Fibroblast of lung (primary cell): Measurements from ENCODE around the gene TBL2. TPM values are rescaled to one million over a fixed set of nuclear protein-coding genes. Genes with fewer than 3 reads are reported as not detected.
"Not testable (repeated sequence)": the region's sequence is repeated elsewhere in the genome, so short reads cannot be mapped to it uniquely, and the experiment has no call there.

Experiments used
- DNase-seq, 2 donors: peaks; one replicate each; pipeline versions ENCODE4 v3.0.0 to v3.0.0-alpha.2; 2010; ENCODE audit warnings: low read depth in 2 of 2
- H2AFZ ChIP-seq: 2 replicates; pipeline ENCODE4 v1.5.1; 2012; ENCODE audit warnings: low read length, control low read depth, inconsistent platforms
- H3K27ac ChIP-seq: 2 replicates; pipeline ENCODE4 v1.5.1; 2011; ENCODE audit warnings: low read length, control low read depth; ENCODE audit not compliant: insufficient read depth
- H3K27me3 ChIP-seq: 2 replicates; pipeline ENCODE4 v1.5.1; 2011; ENCODE audit warnings: mild to moderate bottlenecking, low read length; ENCODE audit not compliant: control insufficient read depth, insufficient read depth
- H3K36me3 ChIP-seq: 2 replicates; pipeline ENCODE4 v1.5.1; 2011; ENCODE audit warnings: low read length; ENCODE audit not compliant: control insufficient read depth, insufficient read depth
- H3K4me1 ChIP-seq: 2 replicates; pipeline ENCODE4 v1.5.1; 2011; ENCODE audit warnings: low read length; ENCODE audit not compliant: control insufficient read depth, insufficient read depth; ENCODE audit errors: extremely low read depth
- H3K4me2 ChIP-seq: 2 replicates; pipeline ENCODE4 v1.5.1; 2011; ENCODE audit warnings: low read length, control low read depth; ENCODE audit not compliant: insufficient read depth; ENCODE audit errors: extremely low read depth
- H3K4me3 ChIP-seq, 4 experiments: fragments of 200-600 bp in 1 of 4; sonication (generic) in 1 of 4; replicated peaks in 1 of 4; 2 replicates each; pipeline ENCODE4 v1.5.1; 2011 to 2016; ENCODE audit warnings: low read length in 4 of 4, low read depth in 3 of 4, mild to moderate bottlenecking in 3 of 4, control low read depth in 2 of 4, inconsistent platforms in 1 of 4, mixed read lengths in 1 of 4; ENCODE audit not compliant: insufficient read depth in 1 of 4; ENCODE audit errors: control extremely low read depth in 1 of 4
- H3K79me2 ChIP-seq: 2 replicates; pipeline ENCODE4 v1.5.1; 2012; ENCODE audit warnings: mild to moderate bottlenecking, low read length, inconsistent platforms; ENCODE audit not compliant: control insufficient read depth, insufficient read depth
- H3K9ac ChIP-seq: 2 replicates; pipeline ENCODE4 v1.5.1; 2011; ENCODE audit warnings: mild to moderate bottlenecking, low read length, control low read depth; ENCODE audit not compliant: insufficient read depth
- H3K9me3 ChIP-seq: 2 replicates; pipeline ENCODE4 v1.5.1; 2012; ENCODE audit warnings: low read depth, low read length; ENCODE audit not compliant: control insufficient read depth, insufficient read depth
- H4K20me1 ChIP-seq: 2 replicates; pipeline ENCODE4 v1.5.1; 2011; ENCODE audit warnings: low read length; ENCODE audit not compliant: control insufficient read depth, insufficient read depth; ENCODE audit errors: extremely low read depth
- CTCF ChIP-seq, 2 donors: IDR thresholded peaks in 1 of 2; conservative IDR thresholded peaks in 1 of 2; 1 replicate in 1 of 2; 2 replicates in 1 of 2; pipeline ENCODE4 v1.5.1; 2011 to 2012; ENCODE audit warnings: low read length in 2 of 2, control low read depth in 1 of 2, inconsistent platforms in 1 of 2, low read depth in 1 of 2, mild to moderate bottlenecking in 1 of 2
- EZH2 ChIP-seq: IDR thresholded peaks from 2 replicates; pipeline ENCODE4 v1.5.1; 2012; ENCODE audit warnings: low read length, control low read depth, mild to moderate bottlenecking; ENCODE audit errors: missing control alignments
- polyA plus RNA-seq, 2 donors: library from polyadenylated mRNA; depleted of rRNA in 1 of 2; stranded (reverse) in 1 of 2; unstranded in 1 of 2; fragments of >200 nt; gene quantifications; 2 replicates each; pipeline ENCODE4 v1.2.1, GENCODE V29; 2011 to 2012; ENCODE audit warnings: missing spikeins in 1 of 2
- total RNA-seq: library from RNA; depleted of rRNA; stranded (reverse); fragments of >200 nt; gene quantifications from 2 replicates; pipeline ENCODE4 v1.2.1, GENCODE V29; 2014

TBL2 gene
- total and polyA plus RNA-seq, 2 donors (not counting 1 experiment from before 2014, with no cell fraction given): 40.1 to 58.6 TPM

GRCh38 chr7:73567846-73568685 is 10.3 kb downstream of the TBL2 start:
- no peak overlapping the region for H3K9ac ChIP-seq
- peak in 1 of 2 donors; percentile 68 for DNase-seq
- no peaks in the 10 kb centered on the region for H3K27me3 ChIP-seq

GRCh38 chr7:73567140-73567539 is 11.2 kb downstream of the TBL2 start:
- no peak overlapping the region for H2AFZ ChIP-seq

More at GRCh38 chr7:73567846-73568685, 10.3 kb downstream of the TBL2 start:
- Histone ChIP-seq H2AFZ (no peak overlapping the region), H3K4me1 (no peaks in the 10 kb centered on the region), H3K36me3 (peaks cover 16% of the 10 kb centered on the region), H3K9me3 (no peaks in the 10 kb centered on the region), H4K20me1 (no peaks in the 10 kb centered on the region), H3K4me2 (no peak overlapping the region), H3K4me3 (no peak overlapping the region), H3K79me2 (no peaks in the 10 kb centered on the region), H3K27ac (no peak overlapping the region)
- TF ChIP-seq CTCF (conservative IDR thresholded peaks at IDR 0.05 in 1 of 2, IDR thresholded peaks at IDR 0.05 in 1 of 2; ENCODE audit: low read depth in 1 of 2, low read length in 2 of 2): no peak
- no peak for TF ChIP-seq EZH2

GRCh38 chr7:73566431-73566830 is 11.9 kb downstream of the TBL2 start:
- H3K79me2 ChIP-seq, H4K20me1 ChIP-seq, H2AFZ ChIP-seq, H3K4me3 ChIP-seq, DNase-seq, H3K4me1 ChIP-seq, H3K9ac ChIP-seq, H3K9me3 ChIP-seq, H3K4me2 ChIP-seq, H3K36me3 ChIP-seq, H3K27ac ChIP-seq, H3K27me3 ChIP-seq: not testable (repeated sequence)

More at GRCh38 chr7:73567140-73567539, 11.2 kb downstream of the TBL2 start:
- H3K4me3 ChIP-seq: no peak overlapping the region
- no peaks in the 10 kb centered on the region for H4K20me1 ChIP-seq
- H3K27ac ChIP-seq: no peak overlapping the region
- no peaks in the 10 kb centered on the region for H3K9me3 ChIP-seq
- H3K9ac ChIP-seq: no peak overlapping the region
- H3K4me1 ChIP-seq: no peaks in the 10 kb centered on the region
- no peak overlapping the region for H3K4me2 ChIP-seq
- no peaks in the 10 kb centered on the region for H3K79me2 ChIP-seq
- TF ChIP-seq CTCF (conservative IDR thresholded peaks at IDR 0.05 in 1 of 2, IDR thresholded peaks at IDR 0.05 in 1 of 2; ENCODE audit: low read depth in 1 of 2, low read length in 2 of 2) (no peak), EZH2 (no peak)
- no peak for DNase-seq
- H3K27me3 ChIP-seq: no peaks in the 10 kb centered on the region
- H3K36me3 ChIP-seq: peaks cover 10% of the 10 kb centered on the region
